OCI-LY1 (cell line): ENCODE measurements around the gene RAD51B.

Source experiments
- H2AFZ ChIP-seq: fragments of 200-600 bp; sonication (generic), shearing (Covaris generic); 2 replicates; pipeline ENCODE4 v1.6.0; 2014; ENCODE audit warnings: antibody characterized with exemption, mild to moderate bottlenecking, low read length
- H3F3A ChIP-seq: fragments of 200-600 bp; sonication (generic), shearing (Covaris generic); 2 replicates; pipeline ENCODE4 v1.6.0; 2014; ENCODE audit warnings: mild to moderate bottlenecking, antibody characterized with exemption, low read length, moderate library complexity; ENCODE audit not compliant: insufficient read depth
- H3K27ac ChIP-seq: fragments of 200-600 bp; sonication (generic); 2 replicates; pipeline ENCODE4 v1.5.1; 2014; ENCODE audit warnings: low read length, mixed run types, mild to moderate bottlenecking, low read depth; ENCODE audit not compliant: poor library complexity, severe bottlenecking
- H3K27me3 ChIP-seq: fragments of 200-600 bp; sonication (generic); 2 replicates; pipeline ENCODE4 v1.6.0; 2014; ENCODE audit warnings: antibody characterized with exemption, mild to moderate bottlenecking, low read length, moderate library complexity; ENCODE audit not compliant: insufficient read depth
- H3K36me3 ChIP-seq: fragments of 200-600 bp; sonication (generic); 2 replicates; pipeline ENCODE4 v1.6.1; 2014; ENCODE audit warnings: mild to moderate bottlenecking, antibody characterized with exemption, low read length, moderate library complexity, mixed read lengths; ENCODE audit not compliant: insufficient read depth
- H3K4me1 ChIP-seq: fragments of 200-600 bp; sonication (generic); 2 replicates; pipeline ENCODE4 v1.5.1; 2014; ENCODE audit warnings: mild to moderate bottlenecking, low read length, moderate library complexity; ENCODE audit not compliant: insufficient read depth, severe bottlenecking
- H3K4me2 ChIP-seq: fragments of 200-600 bp; sonication (generic), shearing (Covaris generic); 2 replicates; pipeline ENCODE4 v1.6.1; 2014; ENCODE audit warnings: low read length
- H3K4me3 ChIP-seq: fragments of 200-600 bp; sonication (generic); 2 replicates; pipeline ENCODE4 v1.5.1; 2014; ENCODE audit warnings: low read length, low read depth, mild to moderate bottlenecking, mixed read lengths; ENCODE audit not compliant: poor library complexity, severe bottlenecking
- H3K79me2 ChIP-seq: fragments of 200-600 bp; shearing (Covaris generic); 2 replicates; pipeline ENCODE4 v1.6.1; 2016; ENCODE audit warnings: mixed run types, low read length, mixed read lengths; ENCODE audit not compliant: insufficient read depth
- H3K9ac ChIP-seq: fragments of 200-600 bp; sonication (generic), shearing (Covaris generic); 2 replicates; pipeline ENCODE4 v1.6.1; 2014; ENCODE audit warnings: mild to moderate bottlenecking, low read length, mixed read lengths
- H3K9me2 ChIP-seq: fragments of 200-600 bp; sonication (generic), shearing (Covaris generic); 2 replicates; pipeline ENCODE4 v1.6.1; 2014; ENCODE audit warnings: low read depth, mild to moderate bottlenecking, low read length, mixed read lengths
- H3K9me3 ChIP-seq: fragments of 200-600 bp; shearing (Covaris generic); 2 replicates; pipeline ENCODE4 v1.6.1; 2014; ENCODE audit warnings: low read length, mixed read lengths
- H4K20me1 ChIP-seq: fragments of 200-600 bp; sonication (generic), shearing (Covaris generic); 2 replicates; pipeline ENCODE4 v1.6.0; 2016; ENCODE audit warnings: mild to moderate bottlenecking, low read length; ENCODE audit not compliant: insufficient read depth
- EZH2 ChIP-seq: fragments of 200-600 bp; sonication (generic), shearing (Covaris generic); IDR thresholded peaks from 2 replicates; pipeline ENCODE4 v1.8.0; 2017; ENCODE audit warnings: borderline replicate concordance, mixed run types, mild to moderate bottlenecking, antibody characterized with exemption, low read length, moderate library complexity, mixed read lengths
- TF ChIP-seq, protein P1 (sequence below): fragments of 200-600 bp; sonication (generic), shearing (Covaris generic); IDR thresholded peaks from 2 replicates; pipeline ENCODE4 v1.5.1; 2017; ENCODE audit warnings: mild to moderate bottlenecking, antibody characterized with exemption, low read length, moderate library complexity, mixed read lengths

Gene RAD51B

DNA sequence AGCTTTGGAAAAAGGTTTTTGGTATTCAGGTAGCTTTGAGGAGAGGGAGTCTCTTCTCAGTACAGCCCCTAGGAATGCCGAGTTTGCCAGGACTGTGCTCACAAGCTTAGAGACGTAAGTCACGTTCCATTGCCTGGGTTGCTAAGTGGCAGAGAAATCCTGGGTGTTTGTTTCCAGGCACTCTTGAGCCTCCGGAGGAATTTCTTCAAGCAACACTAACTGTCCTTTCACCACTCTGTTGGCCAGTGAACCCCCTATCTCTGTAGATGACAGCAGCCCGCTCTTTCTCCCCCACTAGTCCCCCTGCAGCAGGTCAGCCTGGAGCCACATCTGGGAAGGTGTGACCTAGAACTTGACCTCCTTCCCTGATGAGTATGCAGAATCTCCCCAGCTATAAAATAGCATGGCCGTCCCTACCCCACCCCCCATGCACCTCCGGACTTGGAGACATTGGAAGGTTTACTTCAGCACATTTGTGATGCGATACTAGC is 810.5 kb downstream of the RAD51B start:
- Histone ChIP-seq H3K4me1 (peaks cover 26% of the 10 kb centered on the region), H3K36me3 (no peaks in the 10 kb centered on the region; the same call in 1 of the 2 replicates), H3F3A (no peaks in the 10 kb centered on the region), H4K20me1 (no peaks in the 10 kb centered on the region), H3K27me3 (0 out of 2 replicates have a peak, but pooled peaks cover 4% of the 10 kb centered on the region), H3K9ac (no peak overlapping the region), H2AFZ (no peak overlapping the region), H3K79me2 (no peaks in the 10 kb centered on the region), H3K9me2 (no peaks in the 10 kb centered on the region), H3K9me3 (no peaks in the 10 kb centered on the region), H3K4me3 (no peak overlapping the region), H3K4me2 (no peak overlapping the region), H3K27ac (no peak overlapping the region)
- TF ChIP-seq, protein P1, sequence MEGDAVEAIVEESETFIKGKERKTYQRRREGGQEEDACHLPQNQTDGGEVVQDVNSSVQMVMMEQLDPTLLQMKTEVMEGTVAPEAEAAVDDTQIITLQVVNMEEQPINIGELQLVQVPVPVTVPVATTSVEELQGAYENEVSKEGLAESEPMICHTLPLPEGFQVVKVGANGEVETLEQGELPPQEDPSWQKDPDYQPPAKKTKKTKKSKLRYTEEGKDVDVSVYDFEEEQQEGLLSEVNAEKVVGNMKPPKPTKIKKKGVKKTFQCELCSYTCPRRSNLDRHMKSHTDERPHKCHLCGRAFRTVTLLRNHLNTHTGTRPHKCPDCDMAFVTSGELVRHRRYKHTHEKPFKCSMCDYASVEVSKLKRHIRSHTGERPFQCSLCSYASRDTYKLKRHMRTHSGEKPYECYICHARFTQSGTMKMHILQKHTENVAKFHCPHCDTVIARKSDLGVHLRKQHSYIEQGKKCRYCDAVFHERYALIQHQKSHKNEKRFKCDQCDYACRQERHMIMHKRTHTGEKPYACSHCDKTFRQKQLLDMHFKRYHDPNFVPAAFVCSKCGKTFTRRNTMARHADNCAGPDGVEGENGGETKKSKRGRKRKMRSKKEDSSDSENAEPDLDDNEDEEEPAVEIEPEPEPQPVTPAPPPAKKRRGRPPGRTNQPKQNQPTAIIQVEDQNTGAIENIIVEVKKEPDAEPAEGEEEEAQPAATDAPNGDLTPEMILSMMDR: no peak
- no peak for TF ChIP-seq EZH2

DNA sequence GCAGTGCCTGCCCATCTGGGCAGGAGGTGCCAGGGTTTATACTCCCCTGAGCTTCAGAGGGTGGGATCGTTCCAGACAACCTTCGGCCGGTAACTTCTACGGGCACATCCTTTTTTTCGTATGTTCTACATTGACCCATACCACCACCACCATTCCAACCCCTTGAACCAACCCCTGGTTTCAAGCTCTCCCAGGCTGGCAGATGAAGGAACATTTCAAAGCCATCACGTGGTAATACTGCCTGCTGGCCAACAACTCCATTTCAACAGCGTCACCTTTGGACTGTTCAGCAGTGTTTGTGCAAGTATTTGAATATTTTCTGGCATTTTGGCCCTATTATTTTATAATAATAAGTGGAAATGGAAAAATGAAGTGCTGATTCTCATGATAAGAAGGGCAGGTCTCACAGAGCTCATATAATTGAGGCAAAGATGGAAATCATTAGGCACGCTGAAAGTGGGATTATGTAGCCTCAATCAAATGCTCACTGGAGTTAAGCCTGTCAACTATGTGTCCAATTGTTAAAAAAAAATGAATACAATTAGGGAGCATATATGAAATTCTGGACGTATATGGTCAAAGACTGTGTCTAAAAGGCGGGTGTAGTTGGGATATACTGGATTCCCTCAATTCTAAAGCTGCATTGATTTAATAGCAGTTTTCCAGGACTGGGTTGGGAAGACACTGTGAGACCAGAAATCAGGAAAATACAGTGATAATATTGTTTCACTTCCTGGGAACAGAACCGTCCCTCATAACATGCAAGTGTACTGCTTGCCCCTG is 811.2 kb downstream of the RAD51B start:
- peaks cover 26% of the 10 kb centered on the region for H3K4me1 ChIP-seq
- no peak overlapping the region for H3K4me3 ChIP-seq
- H3K27me3 ChIP-seq: 0 out of 2 replicates have a peak, but pooled peaks cover 4% of the 10 kb centered on the region
- no peak overlapping the region for H3K9ac ChIP-seq
- no peak overlapping the region for H3K27ac ChIP-seq
- H3K36me3 ChIP-seq: no peaks in the 10 kb centered on the region; the same call in 1 of the 2 replicates
- no peak for TF ChIP-seq EZH2
- TF ChIP-seq, protein P1: no peak
- H3F3A ChIP-seq: no peaks in the 10 kb centered on the region
- H3K79me2 ChIP-seq: no peaks in the 10 kb centered on the region
- H4K20me1 ChIP-seq: no peaks in the 10 kb centered on the region
- H2AFZ ChIP-seq: no peak overlapping the region
- no peaks in the 10 kb centered on the region for H3K9me3 ChIP-seq
- H3K9me2 ChIP-seq: no peaks in the 10 kb centered on the region
- H3K4me2 ChIP-seq: no peak overlapping the region

DNA sequence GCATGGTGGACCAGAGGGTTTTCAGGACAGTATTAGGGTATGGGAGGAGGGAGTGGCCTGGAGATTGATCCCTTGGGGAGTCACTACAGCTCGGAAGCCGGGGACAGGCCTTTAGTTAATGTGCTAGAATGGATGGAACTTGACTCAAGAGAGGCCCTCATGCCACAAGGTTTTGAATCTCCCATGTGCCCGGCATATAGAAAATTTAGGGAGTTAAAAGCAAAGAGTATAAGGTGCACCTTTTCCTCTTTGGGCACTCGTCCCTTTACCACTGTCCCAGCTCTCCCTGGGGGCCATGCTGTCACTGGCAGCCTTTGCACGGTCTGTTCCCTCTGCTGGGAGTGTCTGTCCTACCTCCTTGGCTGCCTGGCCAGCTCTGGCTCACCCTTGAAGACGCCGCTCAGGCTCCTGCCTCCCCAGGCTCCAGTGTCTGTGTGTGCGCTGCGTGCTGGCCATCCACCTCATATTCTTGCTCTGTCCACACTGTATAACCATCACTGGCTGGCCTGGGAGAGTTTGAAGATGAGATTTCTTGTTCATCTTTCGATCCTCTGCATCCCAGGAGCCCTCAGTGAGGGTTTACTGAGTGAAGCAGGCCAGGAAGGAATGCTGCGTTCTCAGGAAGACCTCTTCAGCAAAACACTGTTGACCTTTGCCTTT is 811.9 kb downstream of the RAD51B start:
- Histone ChIP-seq H3K27ac (no peak overlapping the region), H3F3A (no peaks in the 10 kb centered on the region), H3K36me3 (no peaks in the 10 kb centered on the region; the same call in 1 of the 2 replicates), H3K9ac (no peak overlapping the region), H3K4me2 (no peak overlapping the region), H3K4me3 (no peak overlapping the region), H3K27me3 (no peaks in the 10 kb centered on the region), H2AFZ (no peak overlapping the region), H3K79me2 (no peaks in the 10 kb centered on the region), H3K4me1 (peaks cover 26% of the 10 kb centered on the region), H3K9me3 (no peaks in the 10 kb centered on the region), H4K20me1 (no peaks in the 10 kb centered on the region), H3K9me2 (no peaks in the 10 kb centered on the region)
- TF ChIP-seq EZH2: no peak
- TF ChIP-seq, protein P1: no peak
